Prostate gland (tissue), 2 donors: ENCODE measurements around the gene MTERF1. TPM values are rescaled to one million over a fixed set of nuclear protein-coding genes. Genes with fewer than 3 reads are reported as not detected.

Experiments used
- DNase-seq: peaks from one replicate; pipeline ENCODE4 v3.0.0-alpha.2; 2019; ENCODE audit warnings: low spot score
- H3K27ac ChIP-seq, 2 donors: fragments of 200-600 bp; sonication (generic); 2 replicates each; pipeline ENCODE4 v1.5.1; 2017 to 2019
- H3K27me3 ChIP-seq: fragments of 200-600 bp; sonication (generic); replicated peaks from 2 replicates; pipeline ENCODE4 v1.5.1; 2019; ENCODE audit not compliant: insufficient read depth
- H3K36me3 ChIP-seq, 2 donors: fragments of 200-600 bp; sonication (generic); 1 replicate in 1 of 2; 2 replicates in 1 of 2; pipeline versions ENCODE4 v1.5.1 to v1.8.1; 2017 to 2019
- H3K4me1 ChIP-seq: fragments of 200-600 bp; sonication (generic); replicated peaks from 2 replicates; pipeline ENCODE4 v1.5.1; 2019
- H3K4me3 ChIP-seq, 2 donors: fragments of 200-600 bp; sonication (generic); 2 replicates each; pipeline ENCODE4 v1.5.1; 2017 to 2019
- H3K9me3 ChIP-seq: fragments of 200-600 bp; sonication (generic); 2 replicates; pipeline ENCODE4 v1.5.1; 2017
- CTCF ChIP-seq, 4 experiments: fragments of 200-600 bp in 2 of 4; fragments of 450-650 bp in 2 of 4; sonication (generic) in 2 of 4; IDR thresholded peaks; 1 replicate in 3 of 4; 2 replicates in 1 of 4; pipeline ENCODE4 v1.5.1; 2016 to 2019; ENCODE audit warnings: antibody characterized with exemption in 4 of 4, mild to moderate bottlenecking in 2 of 4, moderate library complexity in 2 of 4
- POLR2A ChIP-seq: fragments of 450-650 bp; IDR thresholded peaks from one replicate; pipeline ENCODE4 v1.6.1; 2016; ENCODE audit warnings: antibody characterized with exemption, mild to moderate bottlenecking
- POLR2AphosphoS5 ChIP-seq: sonication (generic); formaldehyde crosslinking; IDR thresholded peaks from one replicate; pipeline ENCODE4 v1.6.1; 2017; ENCODE audit warnings: antibody characterized with exemption
- WGBS: methylation state at CpG from one replicate; pipeline ENCODE4 v1.1.5; 2018; 5-methylcytosine and 5-hydroxymethylcytosine counted together
- intact Hi-C: fragments of 100-400 bp; cut with DNase I; formaldehyde crosslinking; loops from one replicate; pipeline ENCODE4 v1.14.2; 2022
- total RNA-seq, 2 donors: library from RNA; depleted of rRNA; stranded (reverse); fragments of >200 nt; gene quantifications; one replicate each; pipeline ENCODE4 v1.1.0, GENCODE V29; 2016

MTERF1 gene
- total RNA-seq, 2 donors from 2014 or later, result 6.1 to 8.1 TPM

- Histone ChIP-seq H3K36me3 (no peaks in the 10 kb centered on the region), H3K4me3 (no peak overlapping the region), H3K9me3 (no peaks in the 10 kb centered on the region), H3K27me3 (no peaks in the 10 kb centered on the region), H3K4me1 (no peaks in the 10 kb centered on the region), H3K27ac (no peak overlapping the region)
- intact Hi-C loops, result no loop called here
- no peak for DNase-seq
- TF ChIP-seq POLR2AphosphoS5, result no peak
- no peak for TF ChIP-seq POLR2A
- TF ChIP-seq CTCF (IDR thresholded peaks at IDR 0.05), result no peak
- WGBS, result 84% methylated on average over 7 of the region's 7 CpGs
Measured at GRCh38 chr7:91832493-91833045, 47.9 kb downstream of the MTERF1 start.

GRCh38 chr7:91827169-91827568 is 53.3 kb downstream of the MTERF1 start:
- H3K4me1 ChIP-seq, result no peaks in the 10 kb centered on the region
- H3K27ac ChIP-seq, result no peak overlapping the region
- H3K9me3 ChIP-seq, result no peaks in the 10 kb centered on the region
- 83% methylated on average over 2 of the region's 2 CpGs for WGBS
- no peak for DNase-seq
- no peak overlapping the region for H3K4me3 ChIP-seq
- H3K36me3 ChIP-seq, result no peaks in the 10 kb centered on the region
- intact Hi-C loops, result no loop called here
- no peaks in the 10 kb centered on the region for H3K27me3 ChIP-seq
- no peak for TF ChIP-seq POLR2AphosphoS5
- TF ChIP-seq CTCF (IDR thresholded peaks at IDR 0.05), result no peak
- TF ChIP-seq POLR2A, result no peak

GRCh38 chr7:91826377-91826776 is 54.1 kb downstream of the MTERF1 start:
- no peak overlapping the region for H3K4me3 ChIP-seq
- no peak for DNase-seq

GRCh38 chr7:91824201-91824600 is 56.3 kb downstream of the MTERF1 start:
- H3K9me3 ChIP-seq, result no peaks in the 10 kb centered on the region
- H3K36me3 ChIP-seq, result no peaks in the 10 kb centered on the region
- H3K27me3 ChIP-seq, result no peaks in the 10 kb centered on the region
- no peak for DNase-seq
- no peak overlapping the region for H3K27ac ChIP-seq
- TF ChIP-seq POLR2A, result no peak
- no peak for TF ChIP-seq CTCF (IDR thresholded peaks at IDR 0.05)
- no peak for TF ChIP-seq POLR2AphosphoS5
- no peaks in the 10 kb centered on the region for H3K4me1 ChIP-seq
- intact Hi-C loops, result no loop called here
- H3K4me3 ChIP-seq, result no peak overlapping the region

More at GRCh38 chr7:91826377-91826776, 54.1 kb downstream of the MTERF1 start:
- intact Hi-C loops, result no loop called here
- H3K27ac ChIP-seq, result no peak overlapping the region
- TF ChIP-seq POLR2A (no peak), CTCF (IDR thresholded peaks at IDR 0.05) (no peak), POLR2AphosphoS5 (no peak)
- H3K36me3 ChIP-seq, result no peaks in the 10 kb centered on the region
- no peaks in the 10 kb centered on the region for H3K4me1 ChIP-seq
- H3K9me3 ChIP-seq, result no peaks in the 10 kb centered on the region
- no peaks in the 10 kb centered on the region for H3K27me3 ChIP-seq
- WGBS, result 85% methylated on average over 1 of the region's 1 CpG

Other genes starting within 250 kb of the MTERF1 start
- 10 to 100 TPM; 61.8 to 80.1 TPM for gene AKAP9, start 60.2 kb upstream of the MTERF1 start, total RNA-seq